Measurements from ENCODE around the gene GNAT3. TPM values are rescaled to one million over a fixed set of nuclear protein-coding genes. Genes with fewer than 3 reads are reported as not detected.

GNAT3 gene
- total RNA-seq, 4 donors from 2014 or later = not detected

- no peak for ATAC-seq
- H3K4me1 ChIP-seq = no peaks in the 10 kb centered on the region
- WGBS, 2 donors (ENCODE audit: low coverage in 1 of 2) = 74 to 80% methylated on average over 6 of the region's 6 CpGs
- H3K9me3 ChIP-seq = no peaks in the 10 kb centered on the region
- H3K4me3 ChIP-seq = no peak overlapping the region
- H3K27me3 ChIP-seq = no peaks in the 10 kb centered on the region
- H3K36me3 ChIP-seq = no peaks in the 10 kb centered on the region
- TF ChIP-seq POLR2AphosphoS5 (IDR thresholded peaks at IDR 0.05) (no peak), EP300 (IDR thresholded peaks at IDR 0.05) (no peak), POLR2A (IDR thresholded peaks at IDR 0.05) (no peak), CTCF (IDR thresholded peaks at IDR 0.05) (no peak)
- H3K27ac ChIP-seq = no peak overlapping the region
Observed at GRCh38 chr7:80450621-80451308, 61.1 kb downstream of the GNAT3 start.

GRCh38 chr7:80449836-80450235, 62.0 kb downstream of the GNAT3 start:
- no peak overlapping the region for H3K27ac ChIP-seq
- H3K4me1 ChIP-seq = no peaks in the 10 kb centered on the region
- H3K4me3 ChIP-seq = no peak overlapping the region
- no peaks in the 10 kb centered on the region for H3K36me3 ChIP-seq
- no peak for TF ChIP-seq POLR2AphosphoS5 (IDR thresholded peaks at IDR 0.05)
- TF ChIP-seq EP300 (IDR thresholded peaks at IDR 0.05) = no peak
- no peak for TF ChIP-seq POLR2A (IDR thresholded peaks at IDR 0.05)
- 92 to 96% methylated on average over 4 of the region's 4 CpGs for WGBS, 2 donors (ENCODE audit: low coverage in 1 of 2)
- no peaks in the 10 kb centered on the region for H3K27me3 ChIP-seq
- no peak for ATAC-seq
- H3K9me3 ChIP-seq = no peaks in the 10 kb centered on the region

GRCh38 chr7:80445351-80445750, 66.5 kb downstream of the GNAT3 start:
- H3K4me3 ChIP-seq = no peak overlapping the region

GRCh38 chr7:80444811-80445210, 67.1 kb downstream of the GNAT3 start:
- Histone ChIP-seq H3K4me1 (no peaks in the 10 kb centered on the region), H3K27me3 (no peaks in the 10 kb centered on the region), H3K4me3 (no peak overlapping the region), H3K27ac (no peak overlapping the region), H3K9me3 (no peaks in the 10 kb centered on the region), H3K36me3 (no peaks in the 10 kb centered on the region)
- TF ChIP-seq CTCF (IDR thresholded peaks at IDR 0.05) (no peak), EP300 (IDR thresholded peaks at IDR 0.05) (no peak), POLR2A (IDR thresholded peaks at IDR 0.05) (no peak), POLR2AphosphoS5 (IDR thresholded peaks at IDR 0.05) (no peak)
- 63 to 70% methylated on average over 1 of the region's 1 CpG for WGBS, 2 donors (ENCODE audit: low coverage in 1 of 2)
- ATAC-seq = no peak

More at GRCh38 chr7:80445351-80445750, 66.5 kb downstream of the GNAT3 start:
- TF ChIP-seq EP300 (IDR thresholded peaks at IDR 0.05) = no peak
- no peak for TF ChIP-seq CTCF (IDR thresholded peaks at IDR 0.05)
- no peak for TF ChIP-seq POLR2AphosphoS5 (IDR thresholded peaks at IDR 0.05)
- TF ChIP-seq POLR2A (IDR thresholded peaks at IDR 0.05) = no peak
- H3K27me3 ChIP-seq = no peaks in the 10 kb centered on the region
- 71 to 88% methylated on average over 4 to 5 of the region's 5 CpGs for WGBS, 2 donors (ENCODE audit: low coverage in 1 of 2)
- no peak for ATAC-seq
- H3K36me3 ChIP-seq = no peaks in the 10 kb centered on the region
- H3K27ac ChIP-seq = no peak overlapping the region
- H3K4me1 ChIP-seq = no peaks in the 10 kb centered on the region
- H3K9me3 ChIP-seq = no peaks in the 10 kb centered on the region

- Histone ChIP-seq H3K4me3 (no peak overlapping the region), H3K27ac (no peak overlapping the region), H3K4me1 (no peaks in the 10 kb centered on the region), H3K27me3 (no peaks in the 10 kb centered on the region), H3K9me3 (no peaks in the 10 kb centered on the region), H3K36me3 (no peaks in the 10 kb centered on the region)
- TF ChIP-seq POLR2AphosphoS5 (IDR thresholded peaks at IDR 0.05) = no peak
- ATAC-seq = no peak
- 73 to 88% methylated on average over 1 to 2 of the region's 3 CpGs for WGBS, 2 donors (ENCODE audit: low coverage in 1 of 2)
Observed at GRCh38 chr7:80443325-80443724, 68.5 kb downstream of the GNAT3 start.

- no peak overlapping the region for H3K4me3 ChIP-seq
- no peak for ATAC-seq
- TF ChIP-seq CTCF (IDR thresholded peaks at IDR 0.05) (no peak), EP300 (IDR thresholded peaks at IDR 0.05) (no peak), POLR2AphosphoS5 (IDR thresholded peaks at IDR 0.05) (no peak), POLR2A (IDR thresholded peaks at IDR 0.05) (no peak)
- no peak overlapping the region for H3K27ac ChIP-seq
- 21 to 40% methylated on average over 2 of the region's 2 CpGs for WGBS, 2 donors (ENCODE audit: low coverage in 1 of 2)
- H3K9me3 ChIP-seq = peaks cover 0 to 11% (median 0%) of the 10 kb centered on the region in 3 donors
- H3K27me3 ChIP-seq = no peaks in the 10 kb centered on the region
- H3K4me1 ChIP-seq = no peaks in the 10 kb centered on the region
- no peaks in the 10 kb centered on the region for H3K36me3 ChIP-seq
Observed at GRCh38 chr7:80440883-80441282, 71.0 kb downstream of the GNAT3 start.
